ENCODE results near the gene DPY30.

The DPY30 gene

GRCh38 chr2:32005371-32005976 lies 34.1 kb downstream of the DPY30 start:
- peak; percentile 85 for DNase-seq (ENCODE audit: low read depth)
- no peak overlapping the region for H3K4me3 ChIP-seq (ENCODE audit: low read length)
- TF ChIP-seq, protein P1, sequence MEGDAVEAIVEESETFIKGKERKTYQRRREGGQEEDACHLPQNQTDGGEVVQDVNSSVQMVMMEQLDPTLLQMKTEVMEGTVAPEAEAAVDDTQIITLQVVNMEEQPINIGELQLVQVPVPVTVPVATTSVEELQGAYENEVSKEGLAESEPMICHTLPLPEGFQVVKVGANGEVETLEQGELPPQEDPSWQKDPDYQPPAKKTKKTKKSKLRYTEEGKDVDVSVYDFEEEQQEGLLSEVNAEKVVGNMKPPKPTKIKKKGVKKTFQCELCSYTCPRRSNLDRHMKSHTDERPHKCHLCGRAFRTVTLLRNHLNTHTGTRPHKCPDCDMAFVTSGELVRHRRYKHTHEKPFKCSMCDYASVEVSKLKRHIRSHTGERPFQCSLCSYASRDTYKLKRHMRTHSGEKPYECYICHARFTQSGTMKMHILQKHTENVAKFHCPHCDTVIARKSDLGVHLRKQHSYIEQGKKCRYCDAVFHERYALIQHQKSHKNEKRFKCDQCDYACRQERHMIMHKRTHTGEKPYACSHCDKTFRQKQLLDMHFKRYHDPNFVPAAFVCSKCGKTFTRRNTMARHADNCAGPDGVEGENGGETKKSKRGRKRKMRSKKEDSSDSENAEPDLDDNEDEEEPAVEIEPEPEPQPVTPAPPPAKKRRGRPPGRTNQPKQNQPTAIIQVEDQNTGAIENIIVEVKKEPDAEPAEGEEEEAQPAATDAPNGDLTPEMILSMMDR (IDR thresholded peaks at IDR 0.05; ENCODE audit: insufficient read depth, low read depth, low read length, missing control alignments) = no peak

DNA sequence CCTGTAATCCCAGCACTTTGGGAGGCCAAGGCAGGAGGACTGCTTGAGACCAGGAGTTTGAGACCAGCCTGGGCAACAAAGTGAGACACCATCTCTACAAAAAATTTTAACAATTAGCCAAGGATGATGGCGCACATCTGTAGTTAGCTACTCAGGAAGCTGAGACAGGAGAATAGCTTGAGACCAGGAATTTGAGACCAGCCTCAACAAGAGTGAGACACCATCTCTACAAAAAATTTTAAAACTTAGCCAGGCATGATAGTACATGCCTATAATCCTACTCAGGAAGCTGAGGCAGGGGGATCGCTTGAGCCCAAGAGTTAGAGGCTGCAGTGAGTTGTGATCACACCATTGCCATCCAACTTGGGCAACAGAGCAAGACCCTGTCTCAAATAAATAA lies 35.8 kb downstream of the DPY30 start:
- TF ChIP-seq, protein P1 (IDR thresholded peaks at IDR 0.05; ENCODE audit: insufficient read depth, low read depth, low read length, missing control alignments) = no peak
- H3K4me3 ChIP-seq (ENCODE audit: low read length) = no peak overlapping the region
- DNase-seq (ENCODE audit: low read depth) = peak; percentile 90

DNA sequence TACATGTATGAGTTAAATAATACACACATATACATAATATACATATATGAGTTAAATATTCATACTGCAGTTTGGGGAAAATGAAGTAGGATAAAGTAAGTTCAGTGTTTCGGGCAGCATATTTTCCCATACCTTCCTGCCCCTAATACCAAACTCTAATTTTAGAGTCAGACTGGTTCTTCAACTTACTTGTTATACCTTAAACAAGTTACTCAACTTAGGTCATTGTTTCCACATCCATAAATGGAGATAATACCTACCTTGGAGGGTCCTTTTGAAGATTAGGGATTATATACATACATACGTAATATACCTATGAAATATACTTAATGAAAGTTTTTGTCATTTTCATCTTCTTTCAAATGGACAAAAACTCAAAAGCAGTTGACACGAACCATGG lies 37.2 kb downstream of the DPY30 start:
- H3K4me3 ChIP-seq (ENCODE audit: low read length) = no peak overlapping the region
- TF ChIP-seq, protein P1 (IDR thresholded peaks at IDR 0.05; ENCODE audit: insufficient read depth, low read depth, low read length, missing control alignments) = no peak
- DNase-seq (ENCODE audit: low read depth) = peak; percentile 55

DNA sequence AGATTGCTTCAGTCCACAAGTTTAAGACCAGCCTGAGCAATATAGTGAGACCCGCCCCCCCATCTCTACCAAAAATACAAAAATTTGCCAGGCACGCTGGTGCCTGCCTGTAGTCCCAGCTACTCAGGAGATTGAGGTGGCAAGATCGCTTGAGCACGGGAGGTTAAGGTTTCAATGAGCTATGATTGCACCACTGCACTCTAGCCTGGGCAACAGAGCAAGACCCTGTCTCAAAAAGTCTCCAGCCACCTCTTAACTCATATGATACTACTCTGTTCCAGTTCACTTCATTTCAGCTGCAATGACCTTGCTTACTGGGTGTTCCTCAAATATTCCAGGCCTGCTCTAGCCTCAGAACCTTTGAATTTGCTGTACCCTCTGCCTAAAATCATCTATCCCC lies 40.2 kb downstream of the DPY30 start:
- DNase-seq (ENCODE audit: low read depth) = no peak
- H3K4me3 ChIP-seq (ENCODE audit: low read length) = no peak overlapping the region
- TF ChIP-seq, protein P1 (IDR thresholded peaks at IDR 0.05; ENCODE audit: insufficient read depth, low read depth, low read length, missing control alignments) = no peak

DNA sequence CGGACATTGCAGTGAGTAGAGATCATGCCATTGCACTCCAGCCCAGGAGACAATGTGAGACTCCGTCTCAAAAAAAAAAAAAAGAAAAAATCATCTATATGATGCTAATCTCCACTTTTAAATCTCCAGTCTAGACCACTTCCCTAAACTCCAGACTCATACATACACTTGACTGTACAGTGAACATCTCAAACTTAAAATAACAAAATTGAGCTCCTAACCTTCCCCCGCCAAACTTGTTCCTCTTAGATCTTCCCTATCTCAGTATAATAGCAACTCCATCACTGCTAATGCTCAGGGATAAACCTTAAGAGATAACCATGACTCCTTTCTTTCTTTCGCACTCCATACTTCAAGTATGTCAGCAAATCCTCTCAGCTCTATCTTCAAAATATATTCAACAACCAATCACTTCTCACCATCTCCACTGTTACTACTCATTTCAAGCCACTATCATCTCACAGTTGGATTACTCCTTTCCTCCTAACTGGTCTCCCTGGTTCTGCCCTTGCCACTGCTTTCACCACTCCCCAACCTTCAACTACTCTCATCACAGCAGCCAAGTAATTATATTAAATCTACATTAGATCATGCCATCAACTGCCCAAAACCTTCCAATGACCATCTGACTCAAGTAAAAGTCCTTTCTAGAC lies 40.7 kb downstream of the DPY30 start:
- DNase-seq (ENCODE audit: low read depth) = no peak
- TF ChIP-seq, protein P1 (IDR thresholded peaks at IDR 0.05; ENCODE audit: insufficient read depth, low read depth, low read length, missing control alignments) = no peak
- no peak overlapping the region for H3K4me3 ChIP-seq (ENCODE audit: low read length)

DNA sequence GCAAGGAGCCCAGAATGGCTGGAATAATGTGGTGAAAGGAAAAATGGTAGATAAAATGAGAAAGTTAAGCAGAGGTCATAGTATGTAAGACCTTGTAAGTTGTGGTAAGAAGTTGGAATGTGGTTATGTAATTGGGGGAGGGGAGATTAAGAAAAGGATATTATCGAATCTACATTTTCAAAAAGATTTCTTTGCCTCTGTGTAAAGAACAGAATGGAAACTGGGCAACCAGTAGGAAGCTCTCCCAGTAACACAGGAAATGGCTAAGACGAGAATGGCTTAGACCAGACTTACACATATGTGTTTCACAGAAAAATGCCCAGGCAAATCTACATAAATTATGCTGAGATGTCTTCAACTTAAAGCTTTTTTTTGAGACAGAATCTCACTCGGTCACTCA lies 42.0 kb downstream of the DPY30 start:
- no peak overlapping the region for H3K4me3 ChIP-seq (ENCODE audit: low read length)
- DNase-seq (ENCODE audit: low read depth) = no peak
- TF ChIP-seq, protein P1 (IDR thresholded peaks at IDR 0.05; ENCODE audit: insufficient read depth, low read depth, low read length, missing control alignments) = no peak
